Breast epithelium (tissue), 4 donors: ENCODE measurements around the gene CPEB4. TPM values are rescaled to one million over a fixed set of nuclear protein-coding genes. Genes with fewer than 3 reads are reported as not detected.

Source experiments
- DNase-seq, 2 donors: peaks; one replicate each; pipeline ENCODE4 v3.0.0-alpha.2; 2019; ENCODE audit warnings: low spot score in 2 of 2
- H3K27ac ChIP-seq, 2 donors: fragments of 200-600 bp; sonication (generic) in 1 of 2; one replicate each; pipeline ENCODE4 v1.5.1; 2016 to 2019; ENCODE audit warnings: mild to moderate bottlenecking in 1 of 2
- H3K27me3 ChIP-seq, 2 donors: fragments of 200-600 bp; sonication (generic) in 1 of 2; one replicate each; pipeline versions ENCODE4 v1.5.1 to v1.6.0; 2017 to 2019; ENCODE audit warnings: control low read depth in 1 of 2, mild to moderate bottlenecking in 1 of 2
- H3K36me3 ChIP-seq: fragments of 200-600 bp; one replicate; pipeline ENCODE4 v1.5.1; 2019
- H3K4me1 ChIP-seq, 2 donors: fragments of 200-600 bp; sonication (generic); one replicate each; pipeline ENCODE4 v1.5.1; 2016 to 2019; ENCODE audit warnings: control low read depth in 1 of 2
- H3K4me3 ChIP-seq, 3 donors: fragments of 200-600 bp; sonication (generic); 1 replicate in 2 of 3; 2 replicates in 1 of 3; pipeline ENCODE4 v1.5.1; 2016 to 2019; ENCODE audit warnings: mild to moderate bottlenecking in 3 of 3, moderate library complexity in 2 of 3
- H3K9me3 ChIP-seq, 2 donors: fragments of 200-600 bp; sonication (generic) in 1 of 2; one replicate each; pipeline ENCODE4 v1.5.1; 2016 to 2019; ENCODE audit warnings: control low read depth in 1 of 2
- POLR2A ChIP-seq: fragments of 450-650 bp; IDR thresholded peaks from one replicate; pipeline ENCODE4 v1.6.1; 2016; ENCODE audit warnings: antibody characterized with exemption, mild to moderate bottlenecking, moderate library complexity
- POLR2AphosphoS5 ChIP-seq, 3 donors: sonication (generic); formaldehyde crosslinking; IDR thresholded peaks; one replicate each; pipeline ENCODE4 v1.6.1; 2017; ENCODE audit warnings: antibody characterized with exemption in 3 of 3
- intact Hi-C: fragments of 100-400 bp; cut with DNase I; formaldehyde crosslinking; loops from one replicate; pipeline ENCODE4 v1.15.1; 2023; ENCODE audit warnings: low total_unique reads
- total RNA-seq, 3 donors: library from RNA; depleted of rRNA; stranded (reverse); fragments of >200 nt; gene quantifications; one replicate each; pipeline ENCODE4 v1.1.0, GENCODE V29; 2016
- TF ChIP-seq, protein P1 (sequence below), 3 donors: fragments of 450-650 bp; IDR thresholded peaks; one replicate each; pipeline ENCODE4 v1.5.1; 2016 to 2017; ENCODE audit warnings: antibody characterized with exemption in 3 of 3, mild to moderate bottlenecking in 3 of 3, moderate library complexity in 3 of 3

Gene CPEB4
- total RNA-seq, 3 donors from 2014 or later: 36.4 to 71.7 (median 49.9) TPM

DNA sequence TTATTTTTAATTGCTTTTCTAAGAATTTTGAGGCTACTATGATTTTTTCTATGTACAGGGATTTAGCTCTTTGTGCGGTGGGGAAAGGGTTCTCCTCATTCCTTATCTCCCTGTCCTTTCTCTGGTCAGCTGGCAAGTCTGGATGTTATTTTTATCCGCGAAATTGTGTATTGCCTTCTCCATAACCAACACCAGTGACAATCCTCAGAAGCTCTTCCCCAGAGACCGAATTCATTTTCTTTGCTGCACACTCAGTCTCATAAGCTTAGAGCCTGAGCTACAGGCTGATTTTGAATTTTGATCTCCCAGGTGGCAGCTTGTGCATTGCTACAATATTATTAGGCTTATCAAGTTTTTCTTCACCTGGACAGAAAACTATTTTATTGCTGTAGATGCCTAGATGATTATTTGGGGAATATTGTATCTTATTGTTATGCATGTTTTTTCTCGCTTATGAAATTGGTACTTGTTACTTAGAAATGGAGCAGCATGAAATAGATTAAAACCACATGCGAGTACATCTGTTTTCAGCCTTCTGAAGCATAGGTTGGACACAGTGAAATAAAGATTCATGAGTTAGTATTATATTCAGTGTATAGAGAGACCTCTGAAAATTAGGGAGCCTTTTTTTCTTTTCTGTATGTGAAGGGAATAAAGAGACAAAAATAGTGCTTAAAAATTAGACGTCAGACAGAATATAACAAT lies 27.3 kb downstream of the CPEB4 start:
- Histone ChIP-seq H3K4me3 (no peak overlapping the region), H3K4me1 (peaks cover 0 to 11% of the 10 kb centered on the region in 2 donors), H3K36me3 (no peaks in the 10 kb centered on the region), H3K27ac (no peak overlapping the region), H3K9me3 (no peaks in the 10 kb centered on the region), H3K27me3 (no peaks in the 10 kb centered on the region)
- intact Hi-C loops: no loop called here
- DNase-seq: no peak
- TF ChIP-seq, protein P1, sequence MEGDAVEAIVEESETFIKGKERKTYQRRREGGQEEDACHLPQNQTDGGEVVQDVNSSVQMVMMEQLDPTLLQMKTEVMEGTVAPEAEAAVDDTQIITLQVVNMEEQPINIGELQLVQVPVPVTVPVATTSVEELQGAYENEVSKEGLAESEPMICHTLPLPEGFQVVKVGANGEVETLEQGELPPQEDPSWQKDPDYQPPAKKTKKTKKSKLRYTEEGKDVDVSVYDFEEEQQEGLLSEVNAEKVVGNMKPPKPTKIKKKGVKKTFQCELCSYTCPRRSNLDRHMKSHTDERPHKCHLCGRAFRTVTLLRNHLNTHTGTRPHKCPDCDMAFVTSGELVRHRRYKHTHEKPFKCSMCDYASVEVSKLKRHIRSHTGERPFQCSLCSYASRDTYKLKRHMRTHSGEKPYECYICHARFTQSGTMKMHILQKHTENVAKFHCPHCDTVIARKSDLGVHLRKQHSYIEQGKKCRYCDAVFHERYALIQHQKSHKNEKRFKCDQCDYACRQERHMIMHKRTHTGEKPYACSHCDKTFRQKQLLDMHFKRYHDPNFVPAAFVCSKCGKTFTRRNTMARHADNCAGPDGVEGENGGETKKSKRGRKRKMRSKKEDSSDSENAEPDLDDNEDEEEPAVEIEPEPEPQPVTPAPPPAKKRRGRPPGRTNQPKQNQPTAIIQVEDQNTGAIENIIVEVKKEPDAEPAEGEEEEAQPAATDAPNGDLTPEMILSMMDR (IDR thresholded peaks at IDR 0.05): no peak
- TF ChIP-seq POLR2A: no peak
- no peak for TF ChIP-seq POLR2AphosphoS5 (IDR thresholded peaks at IDR 0.05)

DNA sequence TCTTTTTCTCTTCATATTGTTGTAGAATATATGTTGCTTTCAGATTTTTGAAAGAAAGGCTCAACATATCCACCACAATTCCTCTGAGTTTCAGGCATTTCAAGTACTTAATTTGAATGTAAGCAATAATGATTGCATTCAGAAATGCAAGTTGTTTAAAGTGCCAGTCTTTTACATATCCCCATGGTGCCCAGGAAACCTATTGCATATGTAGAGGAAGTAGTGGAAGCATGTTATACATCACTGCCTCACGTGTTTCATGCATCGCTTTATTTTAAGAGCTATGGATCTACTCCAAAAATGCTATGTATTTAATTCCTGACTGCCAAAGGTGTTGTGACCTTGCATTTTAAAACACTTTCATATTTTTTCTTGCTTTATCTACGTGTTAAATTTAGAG lies 28.1 kb downstream of the CPEB4 start:
- no peak overlapping the region for H3K27ac ChIP-seq
- H3K4me3 ChIP-seq: no peak overlapping the region
- intact Hi-C loops: no loop called here
- no peaks in the 10 kb centered on the region for H3K9me3 ChIP-seq
- H3K4me1 ChIP-seq: peaks cover 0 to 11% of the 10 kb centered on the region in 2 donors
- H3K36me3 ChIP-seq: no peaks in the 10 kb centered on the region
- no peak for TF ChIP-seq POLR2AphosphoS5 (IDR thresholded peaks at IDR 0.05)
- TF ChIP-seq, protein P1 (IDR thresholded peaks at IDR 0.05): no peak
- no peaks in the 10 kb centered on the region for H3K27me3 ChIP-seq
- no peak for DNase-seq

DNA sequence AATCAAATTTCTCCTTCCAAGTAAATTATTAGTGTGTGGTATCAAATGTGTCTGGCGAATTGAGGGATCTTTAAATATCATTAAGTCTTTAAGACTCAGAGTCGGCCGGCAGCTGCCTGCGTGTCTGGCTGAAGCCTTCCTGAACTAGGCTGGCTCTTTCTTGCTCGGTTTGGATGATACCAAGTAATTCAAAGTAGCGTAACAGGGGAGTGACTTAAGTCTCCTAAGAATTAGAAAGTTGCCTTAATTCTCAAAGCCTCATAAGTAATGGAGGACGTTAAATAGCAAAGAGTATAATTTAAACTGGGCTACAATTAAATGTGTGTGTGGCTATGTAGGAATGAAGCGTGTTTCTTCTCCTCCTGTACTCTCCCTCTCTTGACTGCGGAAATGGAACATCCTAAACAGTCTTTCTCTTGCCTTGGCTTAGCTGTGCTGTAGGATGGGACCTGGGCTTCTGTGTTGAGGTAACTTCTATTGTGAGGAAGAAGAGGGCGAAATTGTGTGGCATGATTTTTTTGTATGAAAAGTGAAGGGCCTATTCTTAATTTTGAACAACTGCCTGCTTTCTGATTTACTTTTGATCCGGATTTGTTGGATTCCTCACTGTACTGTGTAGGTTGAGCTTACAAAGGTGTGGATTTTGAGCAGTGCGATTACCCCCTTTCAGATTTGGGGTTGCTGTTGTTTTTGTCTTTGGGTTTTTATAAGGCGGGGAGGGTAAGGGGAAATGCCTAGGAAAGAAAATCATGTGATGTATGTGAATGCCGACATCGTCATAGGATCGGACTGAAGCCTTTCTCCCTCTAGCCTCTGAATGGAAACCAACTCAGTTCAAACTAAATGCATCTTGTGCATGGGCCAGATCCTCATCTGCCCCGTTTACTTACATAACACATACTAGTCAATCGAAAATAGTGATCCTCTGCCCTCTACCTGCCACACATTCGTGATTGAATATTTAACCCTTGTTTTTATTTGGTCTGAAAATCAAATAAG lies 29.9 kb downstream of the CPEB4 start:
- H3K4me1 ChIP-seq: peaks cover 0 to 11% of the 10 kb centered on the region in 2 donors
- peak in 1 of 2 donors; percentile 52 for DNase-seq
- intact Hi-C loops: no loop called here
- peak overlapping the region; percentile 44 to 67 (median 45) for H3K4me3 ChIP-seq
- H3K27me3 ChIP-seq: no peaks in the 10 kb centered on the region
- H3K27ac ChIP-seq: peak overlapping the region; percentile 80 to 88
- H3K36me3 ChIP-seq: no peaks in the 10 kb centered on the region
- no peaks in the 10 kb centered on the region for H3K9me3 ChIP-seq
- TF ChIP-seq, protein P1 (IDR thresholded peaks at IDR 0.05): no peak
- TF ChIP-seq POLR2AphosphoS5 (IDR thresholded peaks at IDR 0.05): peak in 2 of 3 donors; percentile 53 to 65

DNA sequence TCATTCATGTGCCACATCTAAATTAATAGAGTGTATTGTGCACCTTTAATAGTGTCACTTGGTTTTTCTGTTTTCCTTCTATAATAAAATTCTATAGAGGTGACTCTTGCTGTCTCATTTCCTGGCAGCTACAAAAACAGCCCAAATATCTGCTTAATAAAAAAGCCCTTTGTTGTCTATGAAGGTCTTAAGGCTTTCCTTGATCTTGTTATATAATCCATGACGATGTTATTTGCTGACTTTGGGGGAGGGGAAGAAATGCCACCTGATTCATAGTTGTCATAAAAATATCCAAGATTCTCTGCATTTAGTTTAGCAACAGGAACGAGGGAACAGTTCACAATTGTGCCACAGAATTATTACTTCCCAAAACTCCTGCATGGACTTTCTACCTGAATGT lies 31.3 kb downstream of the CPEB4 start:
- Histone ChIP-seq H3K27me3 (no peaks in the 10 kb centered on the region), H3K27ac (peak overlapping the region; percentile 67 to 80), H3K36me3 (no peaks in the 10 kb centered on the region), H3K4me1 (peaks cover 0 to 11% of the 10 kb centered on the region in 2 donors), H3K9me3 (no peaks in the 10 kb centered on the region), H3K4me3 (no peak overlapping the region)
- intact Hi-C loops: no loop called here
- TF ChIP-seq POLR2A (no peak), POLR2AphosphoS5 (IDR thresholded peaks at IDR 0.05) (no peak)
- TF ChIP-seq, protein P1 (IDR thresholded peaks at IDR 0.05): no peak
- no peak for DNase-seq
